ENCODE data around the gene BDH2.

The BDH2 gene

GRCh38 chr4:103099691-103100392 lies at the start of gene BDH2:
TSS of gene BDH2 (minus strand) at chr4:103099834. CDS start at chr4:103096254, 3,580 bp downstream.
- in situ Hi-C loops (cut with HindIII; ENCODE audit: low sequenced_read_pairs), result loop anchor here (10.0 kb wide), 1 partner anchor 475 kb away; no protein-coding TSS in a partner anchor

GRCh38 chr4:103144926-103145325 lies 45.3 kb upstream of the BDH2 start:
- in situ Hi-C loops (cut with HindIII; ENCODE audit: low sequenced_read_pairs), result no loop called here

- in situ Hi-C loops (cut with HindIII; ENCODE audit: low sequenced_read_pairs), result no loop called here
These were observed 37.8 kb upstream of the BDH2 start for GRCh38 chr4:103137446-103137827.

- in situ Hi-C loops (cut with HindIII; ENCODE audit: low sequenced_read_pairs), result no loop called here
These were observed 37.2 kb upstream of the BDH2 start for GRCh38 chr4:103136671-103137445.

- in situ Hi-C loops (cut with HindIII; ENCODE audit: low sequenced_read_pairs), result no loop called here
These were observed 29.5 kb upstream of the BDH2 start for GRCh38 chr4:103129174-103129573.

GRCh38 chr4:103126126-103126525 lies 26.5 kb upstream of the BDH2 start:
- in situ Hi-C loops (cut with HindIII; ENCODE audit: low sequenced_read_pairs), result no loop called here

- in situ Hi-C loops (cut with HindIII; ENCODE audit: low sequenced_read_pairs), result no loop called here
These were observed 23.5 kb upstream of the BDH2 start for GRCh38 chr4:103123114-103123513.

- in situ Hi-C loops (cut with HindIII; ENCODE audit: low sequenced_read_pairs), result no loop called here
These were observed 18.5 kb upstream of the BDH2 start for GRCh38 chr4:103118166-103118565.

GRCh38 chr4:103111598-103111997 lies 12.0 kb upstream of the BDH2 start:
- in situ Hi-C loops (cut with HindIII; ENCODE audit: low sequenced_read_pairs), result no loop called here

- in situ Hi-C loops (cut with HindIII; ENCODE audit: low sequenced_read_pairs), result no loop called here
These were observed 8.9 kb upstream of the BDH2 start for GRCh38 chr4:103108542-103108941.

- in situ Hi-C loops (cut with HindIII; ENCODE audit: low sequenced_read_pairs), result no loop called here
These were observed 6.1 kb upstream of the BDH2 start for GRCh38 chr4:103105558-103106356.

GRCh38 chr4:103104886-103105285 lies 5.3 kb upstream of the BDH2 start:
- in situ Hi-C loops (cut with HindIII; ENCODE audit: low sequenced_read_pairs), result no loop called here

- in situ Hi-C loops (cut with HindIII; ENCODE audit: low sequenced_read_pairs), result no loop called here
These were observed 1.1 kb upstream of the BDH2 start for GRCh38 chr4:103100691-103101090.

- in situ Hi-C loops (cut with HindIII; ENCODE audit: low sequenced_read_pairs), result loop anchor here (10.0 kb wide), 1 partner anchor 474 kb away; no protein-coding TSS in a partner anchor
These were observed 736 bp downstream of the BDH2 start for GRCh38 chr4:103098756-103099440.

- in situ Hi-C loops (cut with HindIII; ENCODE audit: low sequenced_read_pairs), result loop anchor here (10.0 kb wide), 1 partner anchor 474 kb away; no protein-coding TSS in a partner anchor
These were observed 1.3 kb downstream of the BDH2 start for GRCh38 chr4:103098341-103098740.

- in situ Hi-C loops (cut with HindIII; ENCODE audit: low sequenced_read_pairs), result loop anchor here (10.0 kb wide), 1 partner anchor 472 kb away; no protein-coding TSS in a partner anchor
These were observed 2.5 kb downstream of the BDH2 start for GRCh38 chr4:103097112-103097511.

- in situ Hi-C loops (cut with HindIII; ENCODE audit: low sequenced_read_pairs), result loop anchor here (10.0 kb wide), 1 partner anchor 470 kb away; no protein-coding TSS in a partner anchor
These were observed 4.6 kb downstream of the BDH2 start for GRCh38 chr4:103095080-103095479.

- in situ Hi-C loops (cut with HindIII; ENCODE audit: low sequenced_read_pairs), result loop anchor here (10.0 kb wide), 1 partner anchor 467 kb away; no protein-coding TSS in a partner anchor
These were observed 7.4 kb downstream of the BDH2 start for GRCh38 chr4:103092245-103092644.

GRCh38 chr4:103091601-103092223 lies 7.9 kb downstream of the BDH2 start:
- in situ Hi-C loops (cut with HindIII; ENCODE audit: low sequenced_read_pairs), result loop anchor here (10.0 kb wide), 1 partner anchor 467 kb away; no protein-coding TSS in a partner anchor

- in situ Hi-C loops (cut with HindIII; ENCODE audit: low sequenced_read_pairs), result no loop called here
These were observed 10.2 kb downstream of the BDH2 start for GRCh38 chr4:103089481-103089880.

Measured in endothelial cell of hepatic sinusoid (primary cell).